Liver (tissue), 9 donors: ENCODE measurements around the gene ACACA. TPM values are rescaled to one million over a fixed set of nuclear protein-coding genes. Genes with fewer than 3 reads are reported as not detected.

Experiments
- DNase-seq: peaks from one replicate; pipeline ENCODE4 v3.0.0-alpha.2; 2017; ENCODE audit warnings: low spot score
- H3K27ac ChIP-seq, 2 donors: one replicate each; pipeline ENCODE4 v1.7.0; 2013; ENCODE audit warnings: inconsistent platforms in 2 of 2, low read length in 2 of 2, control low read depth in 1 of 2, low read depth in 1 of 2, mild to moderate bottlenecking in 1 of 2
- H3K27me3 ChIP-seq, 4 donors: one replicate each; pipeline versions ENCODE4 v1.6.1 to v1.7.0; 2013; ENCODE audit warnings: low read length in 3 of 4, inconsistent platforms in 1 of 4, mild to moderate bottlenecking in 1 of 4, moderate library complexity in 1 of 4; ENCODE audit not compliant: control insufficient read depth in 4 of 4, insufficient read depth in 4 of 4
- H3K36me3 ChIP-seq, 4 donors: one replicate each; pipeline versions ENCODE4 v1.6.1 to v1.7.0; 2013; ENCODE audit warnings: low read length in 3 of 4, mild to moderate bottlenecking in 3 of 4, low read depth in 1 of 4, moderate library complexity in 1 of 4; ENCODE audit not compliant: control insufficient read depth in 4 of 4, insufficient read depth in 3 of 4
- H3K4me1 ChIP-seq, 4 donors: one replicate each; pipeline versions ENCODE4 v1.6.1 to v1.7.0; 2013; ENCODE audit warnings: low read length in 3 of 4, mild to moderate bottlenecking in 3 of 4, moderate library complexity in 1 of 4; ENCODE audit not compliant: control insufficient read depth in 4 of 4, insufficient read depth in 4 of 4
- H3K4me3 ChIP-seq, 3 donors: one replicate each; pipeline versions ENCODE4 v1.6.1 to v1.7.0; 2013; ENCODE audit warnings: low read length in 3 of 3, control low read depth in 1 of 3, low read depth in 1 of 3, mild to moderate bottlenecking in 1 of 3
- H3K9ac ChIP-seq, 2 donors: one replicate each; pipeline ENCODE4 v1.7.0; 2013; ENCODE audit warnings: low read length in 2 of 2, mild to moderate bottlenecking in 2 of 2, moderate library complexity in 2 of 2, control low read depth in 1 of 2, low read depth in 1 of 2
- H3K9me3 ChIP-seq, 4 donors: one replicate each; pipeline versions ENCODE4 v1.6.1 to v1.7.0; 2013; ENCODE audit warnings: low read length in 3 of 4; ENCODE audit not compliant: control insufficient read depth in 4 of 4
- ATF3 ChIP-seq: IDR thresholded peaks from 2 replicates; pipeline ENCODE4 v1.6.1; 2016; ENCODE audit warnings: antibody characterized with exemption
- CTCF ChIP-seq: fragments of 150-350 bp; IDR thresholded peaks from 2 replicates; pipeline ENCODE4 v1.5.1; 2017; ENCODE audit warnings: improper control_type of control experiment, low read depth, low read length; ENCODE audit not compliant: missing input control
- EGR1 ChIP-seq, 2 donors: IDR thresholded peaks; 2 replicates each; pipeline ENCODE4 v1.6.1; 2016 to 2018; ENCODE audit warnings: antibody characterized with exemption in 2 of 2, low read depth in 2 of 2
- FOXA1 ChIP-seq: IDR thresholded peaks from 2 replicates; pipeline ENCODE4 v1.6.1; 2016; ENCODE audit warnings: antibody characterized with exemption
- FOXA2 ChIP-seq: IDR thresholded peaks from 2 replicates; pipeline ENCODE4 v1.6.1; 2016; ENCODE audit warnings: antibody characterized with exemption
- GABPA ChIP-seq, 2 donors: IDR thresholded peaks in 1 of 2; conservative IDR thresholded peaks in 1 of 2; 2 replicates each; pipeline ENCODE4 v1.6.1; 2016; ENCODE audit warnings: antibody characterized with exemption in 2 of 2, mild to moderate bottlenecking in 1 of 2, moderate library complexity in 1 of 2
- HNF4A ChIP-seq, 2 donors: conservative IDR thresholded peaks; 2 replicates each; pipeline ENCODE4 v1.6.1; 2016; ENCODE audit warnings: antibody characterized with exemption in 2 of 2, mild to moderate bottlenecking in 2 of 2
- HNF4G ChIP-seq: IDR thresholded peaks from 2 replicates; pipeline ENCODE4 v1.6.1; 2016; ENCODE audit warnings: antibody characterized with exemption
- JUND ChIP-seq, 2 donors: IDR thresholded peaks; 2 replicates each; pipeline ENCODE4 v1.6.1; 2016; ENCODE audit warnings: antibody characterized with exemption in 2 of 2
- MAX ChIP-seq: IDR thresholded peaks from 2 replicates; pipeline ENCODE4 v1.6.1; 2016; ENCODE audit warnings: antibody characterized with exemption
- NR2F2 ChIP-seq: IDR thresholded peaks from 2 replicates; pipeline ENCODE4 v1.6.1; 2016; ENCODE audit warnings: antibody characterized with exemption
- RAD21 ChIP-seq, 2 donors: IDR thresholded peaks; 2 replicates each; pipeline ENCODE4 v1.6.1; 2016; ENCODE audit warnings: antibody characterized with exemption in 2 of 2, mild to moderate bottlenecking in 2 of 2
- REST ChIP-seq: IDR thresholded peaks from 2 replicates; pipeline ENCODE4 v1.6.1; 2016; ENCODE audit warnings: antibody characterized with exemption, mild to moderate bottlenecking
- RXRA ChIP-seq, 2 donors: IDR thresholded peaks; 2 replicates each; pipeline ENCODE4 v1.6.1; 2017 to 2018; ENCODE audit warnings: antibody characterized with exemption in 2 of 2, mild to moderate bottlenecking in 1 of 2
- SP1 ChIP-seq: IDR thresholded peaks from 2 replicates; pipeline ENCODE4 v1.6.1; 2018; ENCODE audit warnings: antibody characterized with exemption, mild to moderate bottlenecking
- TAF1 ChIP-seq: conservative IDR thresholded peaks from 2 replicates; pipeline ENCODE4 v1.6.1; 2016; ENCODE audit warnings: antibody characterized with exemption, mild to moderate bottlenecking
- YY1 ChIP-seq: IDR thresholded peaks from 2 replicates; pipeline ENCODE4 v1.6.1; 2016; ENCODE audit warnings: antibody characterized with exemption, mild to moderate bottlenecking
- ZBTB33 ChIP-seq: IDR thresholded peaks from 2 replicates; pipeline ENCODE4 v1.6.1; 2016; ENCODE audit warnings: antibody characterized with exemption
- WGBS: extraction: QIAGEN DNeasy Blood & Tissue Kit; methylation state at CpG from one replicate; pipeline ENCODE4 v1.1.7; 2013; 5-methylcytosine and 5-hydroxymethylcytosine counted together
- polyA plus RNA-seq, 2 donors: library from polyadenylated mRNA; stranded (reverse) in 1 of 2; unstranded in 1 of 2; fragments of 200-250 nt in 1 of 2; fragments of >200 nt in 1 of 2; fragmentation: Nextera tagmentation in 1 of 2; extraction: Ambion mirVana in 1 of 2; gene quantifications; one replicate each; pipeline versions ENCODE4 v1.2.1 to v1.2.3, GENCODE V29; 2013 to 2015
- total RNA-seq, 2 donors: library from RNA; depleted of rRNA; stranded (reverse); fragments of >200 nt; gene quantifications; one replicate each; pipeline ENCODE4 v1.2.3, GENCODE V29; 2014
- donor health status: healthy.
- donor health status: healthy.
- donor health status: healthy.
- donor health status: healthy.
- donor health status: healthy.

ACACA gene
- total and polyA plus RNA-seq, 4 donors, result 14.8 to 49.5 (median 31.2) TPM

- WGBS, result 98% methylated on average over 6 of the region's 6 CpGs
- Histone ChIP-seq H3K27me3 (no peaks in the 10 kb centered on the region), H3K27ac (no peak overlapping the region), H3K36me3 (peaks cover 0 to 38% (median 15%) of the 10 kb centered on the region in 4 donors), H3K4me3 (no peak overlapping the region), H3K9ac (no peak overlapping the region), H3K9me3 (no peaks in the 10 kb centered on the region), H3K4me1 (no peaks in the 10 kb centered on the region)
- DNase-seq, result no peak
- TF ChIP-seq HNF4A (conservative IDR thresholded peaks at IDR 0.05), result no peak
- no peak for TF ChIP-seq TAF1
- TF ChIP-seq ATF3, result no peak
- TF ChIP-seq NR2F2, result no peak
- no peak for TF ChIP-seq GABPA (IDR thresholded peaks at IDR 0.05 in 1 of 2, conservative IDR thresholded peaks at IDR 0.05 in 1 of 2)
- TF ChIP-seq FOXA1, result no peak
- TF ChIP-seq JUND (IDR thresholded peaks at IDR 0.05), result no peak
- TF ChIP-seq REST, result no peak
- no peak for TF ChIP-seq MAX
- TF ChIP-seq ZBTB33, result no peak
- TF ChIP-seq RAD21 (IDR thresholded peaks at IDR 0.05), result no peak
- no peak for TF ChIP-seq RXRA (IDR thresholded peaks at IDR 0.05)
- no peak for TF ChIP-seq EGR1 (IDR thresholded peaks at IDR 0.05; ENCODE audit: low read depth in 2 of 2)
- TF ChIP-seq YY1, result no peak
- TF ChIP-seq CTCF, result no peak
These were observed 243.8 kb downstream of the ACACA start for GRCh38 chr17:37162800-37163199.

- DNase-seq, result no peak
- TF ChIP-seq JUND (IDR thresholded peaks at IDR 0.05), result no peak
- no peak for TF ChIP-seq CTCF
- no peak for TF ChIP-seq HNF4G
- TF ChIP-seq YY1, result no peak
- TF ChIP-seq FOXA2, result no peak
- no peak for TF ChIP-seq GABPA (IDR thresholded peaks at IDR 0.05 in 1 of 2, conservative IDR thresholded peaks at IDR 0.05 in 1 of 2)
- TF ChIP-seq HNF4A (conservative IDR thresholded peaks at IDR 0.05), result no peak
- TF ChIP-seq ZBTB33, result no peak
- no peak for TF ChIP-seq FOXA1
- no peak for TF ChIP-seq MAX
- TF ChIP-seq NR2F2, result no peak
- TF ChIP-seq ATF3, result no peak
- TF ChIP-seq SP1, result no peak
- no peak for TF ChIP-seq RXRA (IDR thresholded peaks at IDR 0.05)
- TF ChIP-seq EGR1 (IDR thresholded peaks at IDR 0.05; ENCODE audit: low read depth in 2 of 2), result no peak
- no peak for TF ChIP-seq TAF1
- no peaks in the 10 kb centered on the region for H3K27me3 ChIP-seq
- H3K4me1 ChIP-seq, result no peaks in the 10 kb centered on the region
- H3K4me3 ChIP-seq, result no peak overlapping the region
- H3K36me3 ChIP-seq, result peaks cover 0 to 38% (median 17%) of the 10 kb centered on the region in 4 donors
- no peak overlapping the region for H3K9ac ChIP-seq
- no peak overlapping the region for H3K27ac ChIP-seq
- no peaks in the 10 kb centered on the region for H3K9me3 ChIP-seq
These were observed 245.7 kb downstream of the ACACA start for GRCh38 chr17:37160944-37161343.
